Measurements from ENCODE around the gene FGF14.

Gene FGF14

GRCh38 chr13:101755228-101755887 is 646.5 kb downstream of the FGF14 start:
- no peak for DNase-seq

- no peak for DNase-seq
Observed at GRCh38 chr13:101752432-101752831, 649.4 kb downstream of the FGF14 start.

- DNase-seq: peak; percentile 97
Observed at GRCh38 chr13:101751488-101751887, 650.4 kb downstream of the FGF14 start.

- no peak for DNase-seq
Observed at GRCh38 chr13:101749584-101749983, 652.3 kb downstream of the FGF14 start.

GRCh38 chr13:101747039-101747438 is 654.8 kb downstream of the FGF14 start:
- no peak for DNase-seq

- DNase-seq: no peak
Observed at GRCh38 chr13:101746513-101746912, 655.3 kb downstream of the FGF14 start.

- DNase-seq: no peak
Observed at GRCh38 chr13:101739382-101740178, 662.3 kb downstream of the FGF14 start.

GRCh38 chr13:101738336-101738735 is 663.5 kb downstream of the FGF14 start:
- no peak for DNase-seq

GRCh38 chr13:101736566-101736965 is 665.3 kb downstream of the FGF14 start:
- no peak for DNase-seq

- DNase-seq: no peak
Observed at GRCh38 chr13:101730420-101731000, 671.3 kb downstream of the FGF14 start.

- no peak for DNase-seq
Observed at GRCh38 chr13:101728615-101729014, 673.2 kb downstream of the FGF14 start.

GRCh38 chr13:101728021-101728420 is 673.8 kb downstream of the FGF14 start:
- no peak for DNase-seq

- DNase-seq: no peak
Observed at GRCh38 chr13:101727118-101727517, 674.7 kb downstream of the FGF14 start.

GRCh38 chr13:101726681-101727080 is 675.2 kb downstream of the FGF14 start:
- no peak for DNase-seq

- DNase-seq: no peak
Observed at GRCh38 chr13:101718496-101718895, 683.4 kb downstream of the FGF14 start.

GRCh38 chr13:101717353-101717752 is 684.5 kb downstream of the FGF14 start:
- DNase-seq: no peak

- no peak for DNase-seq
Observed at GRCh38 chr13:101714195-101714594, 687.7 kb downstream of the FGF14 start.

GRCh38 chr13:101712026-101712348 is 689.9 kb downstream of the FGF14 start:
- DNase-seq: no peak

- DNase-seq: no peak
Observed at GRCh38 chr13:101711307-101712025, 690.4 kb downstream of the FGF14 start.

GRCh38 chr13:101709952-101710351 is 691.9 kb downstream of the FGF14 start:
- no peak for DNase-seq

- DNase-seq: no peak
Observed at GRCh38 chr13:101708115-101708514, 693.7 kb downstream of the FGF14 start.

- DNase-seq: no peak
Observed at GRCh38 chr13:101707659-101708058, 694.2 kb downstream of the FGF14 start.

- DNase-seq: no peak
Observed at GRCh38 chr13:101706651-101707050, 695.2 kb downstream of the FGF14 start.

GRCh38 chr13:101703838-101704237 is 698.0 kb downstream of the FGF14 start:
- no peak for DNase-seq
